Measurements from ENCODE around the gene SERPINH1.

The SERPINH1 gene

GRCh38 chr11:75522286-75523044 lies 39.6 kb upstream of the SERPINH1 start:
- TF ChIP-seq TAF1 (IDR thresholded peaks at IDR 0.05; ENCODE audit: low read depth) (no peak), RAD21 (IDR thresholded peaks at IDR 0.05; ENCODE audit: low read depth) (no peak), FOXM1 (IDR thresholded peaks at IDR 0.05; ENCODE audit: borderline replicate concordance, low read depth) (no peak)

GRCh38 chr11:75523189-75523588 lies 38.9 kb upstream of the SERPINH1 start:
- TF ChIP-seq CREB1 (IDR thresholded peaks at IDR 0.05; ENCODE audit: low read depth) = no peak
- TF ChIP-seq MAX (IDR thresholded peaks at IDR 0.05) = no peak
- no peak for TF ChIP-seq CEBPB (IDR thresholded peaks at IDR 0.05)
- TF ChIP-seq RAD21 (IDR thresholded peaks at IDR 0.05; ENCODE audit: low read depth) = no peak
- TF ChIP-seq TEAD4 (IDR thresholded peaks at IDR 0.05) = no peak

GRCh38 chr11:75523811-75524664 lies 38.0 kb upstream of the SERPINH1 start:
- no peak for TF ChIP-seq ZBTB7A (IDR thresholded peaks at IDR 0.05; ENCODE audit: low read depth)
- no peak for TF ChIP-seq NFIC (IDR thresholded peaks at IDR 0.05)
- no peak for TF ChIP-seq EGR1 (IDR thresholded peaks at IDR 0.05)
- no peak for TF ChIP-seq FOXM1 (IDR thresholded peaks at IDR 0.05; ENCODE audit: borderline replicate concordance, low read depth)
- no peak for TF ChIP-seq CEBPB (IDR thresholded peaks at IDR 0.05)
- TF ChIP-seq TAF1 (IDR thresholded peaks at IDR 0.05; ENCODE audit: low read depth) = no peak
- TF ChIP-seq CREB1 (IDR thresholded peaks at IDR 0.05; ENCODE audit: low read depth) = no peak
- no peak for TF ChIP-seq YY1 (IDR thresholded peaks at IDR 0.05; ENCODE audit: low read depth)
- no peak for TF ChIP-seq EP300 (IDR thresholded peaks at IDR 0.05; ENCODE audit: borderline replicate concordance)
- no peak for TF ChIP-seq RAD21 (IDR thresholded peaks at IDR 0.05; ENCODE audit: low read depth)
- TF ChIP-seq USF1 (IDR thresholded peaks at IDR 0.05) = no peak
- TF ChIP-seq TCF12 (IDR thresholded peaks at IDR 0.05; ENCODE audit: low read depth) = no peak
- TF ChIP-seq TEAD4 (IDR thresholded peaks at IDR 0.05) = no peak
- no peak for TF ChIP-seq REST (IDR thresholded peaks at IDR 0.05; ENCODE audit: low read depth)
- TF ChIP-seq MAX (IDR thresholded peaks at IDR 0.05) = no peak

- TF ChIP-seq EP300 (IDR thresholded peaks at IDR 0.05; ENCODE audit: borderline replicate concordance) = no peak; the same call in 1 of the 2 replicates
- TF ChIP-seq CREB1 (IDR thresholded peaks at IDR 0.05; ENCODE audit: low read depth) = no peak
- TF ChIP-seq TAF1 (IDR thresholded peaks at IDR 0.05; ENCODE audit: low read depth) = peak; percentile 6; the same call in 1 of the 2 replicates
- peak; percentile 85; the same call in 1 of the 2 replicates for TF ChIP-seq ZBTB7A (IDR thresholded peaks at IDR 0.05; ENCODE audit: low read depth)
- no peak for TF ChIP-seq TEAD4 (IDR thresholded peaks at IDR 0.05)
Measured at GRCh38 chr11:75524665-75525432, 37.2 kb upstream of the SERPINH1 start.

GRCh38 chr11:75525433-75526191 lies 36.4 kb upstream of the SERPINH1 start, which contains the start of gene GDPD5:
TSS of gene GDPD5 (minus strand) at chr11:75525941. CDS start at chr11:75477735, 48,206 bp downstream.
- no peak; the same call in 1 of the 2 replicates for TF ChIP-seq USF1 (IDR thresholded peaks at IDR 0.05)
- no peak for TF ChIP-seq FOXM1 (IDR thresholded peaks at IDR 0.05; ENCODE audit: borderline replicate concordance, low read depth)
- peak; percentile 73 for TF ChIP-seq YY1 (IDR thresholded peaks at IDR 0.05; ENCODE audit: low read depth)
- peak; percentile 49; the same call in 1 of the 2 replicates for TF ChIP-seq RAD21 (IDR thresholded peaks at IDR 0.05; ENCODE audit: low read depth)
- peak; percentile 44 for TF ChIP-seq MAX (IDR thresholded peaks at IDR 0.05)
- peak; percentile 53 for TF ChIP-seq TAF1 (IDR thresholded peaks at IDR 0.05; ENCODE audit: low read depth)

GRCh38 chr11:75526192-75526541 lies 35.9 kb upstream of the SERPINH1 start:
- TF ChIP-seq EGR1 (IDR thresholded peaks at IDR 0.05) = no peak
- peak; percentile 65; the same call in 1 of the 2 replicates for TF ChIP-seq ZBTB7A (IDR thresholded peaks at IDR 0.05; ENCODE audit: low read depth)
